Mesenchymal stem cell (in vitro differentiated cells and primary cell): ENCODE data around the gene PAX8.
"Not testable (repeated sequence)": the region's sequence is repeated elsewhere in the genome, so short reads cannot be mapped to it uniquely, and the experiment has no call there.

Experiments
- DNase-seq: peaks from one replicate; pipeline ENCODE4 v3.0.0-alpha.2; 2013
- H2AFZ ChIP-seq: one replicate; pipeline ENCODE4 v1.6.1; 2013; ENCODE audit warnings: low read depth, mild to moderate bottlenecking, control low read depth, inconsistent platforms, low read length, moderate library complexity
- H2AK5ac ChIP-seq: 2 replicates; pipeline ENCODE4 v1.6.1; 2013; ENCODE audit warnings: low read length, moderate library complexity, mild to moderate bottlenecking, inconsistent platforms; ENCODE audit not compliant: severe bottlenecking
- H2BK120ac ChIP-seq: one replicate; pipeline ENCODE4 v1.6.1; 2013; ENCODE audit warnings: low read depth, mild to moderate bottlenecking, inconsistent platforms, low read length, moderate library complexity
- H2BK12ac ChIP-seq, 2 experiments: one replicate each; pipeline ENCODE4 v1.6.1; 2013; ENCODE audit warnings: inconsistent platforms in 2 of 2, low read length in 2 of 2, mild to moderate bottlenecking in 2 of 2, moderate library complexity in 2 of 2, control low read depth in 1 of 2
- H2BK15ac ChIP-seq: one replicate; pipeline ENCODE4 v1.6.1; 2013; ENCODE audit warnings: mild to moderate bottlenecking, low read depth, inconsistent platforms; ENCODE audit not compliant: poor library complexity, severe bottlenecking
- H2BK5ac ChIP-seq: 2 replicates; pipeline ENCODE4 v1.6.1; 2013; ENCODE audit warnings: low read depth, mild to moderate bottlenecking, low read length, control low read depth, inconsistent platforms; ENCODE audit not compliant: poor library complexity, severe bottlenecking
- H3K14ac ChIP-seq, 2 experiments: one replicate each; pipeline ENCODE4 v1.6.1; 2013; ENCODE audit warnings: inconsistent platforms in 2 of 2, low read length in 2 of 2, control low read depth in 1 of 2, mild to moderate bottlenecking in 1 of 2, moderate library complexity in 1 of 2
- H3K18ac ChIP-seq, 2 experiments: one replicate each; pipeline ENCODE4 v1.6.1; 2013; ENCODE audit warnings: inconsistent platforms in 2 of 2, low read length in 2 of 2, control low read depth in 1 of 2, low read depth in 1 of 2, mild to moderate bottlenecking in 1 of 2
- H3K23ac ChIP-seq, 2 experiments: one replicate each; pipeline ENCODE4 v1.6.1; 2013; ENCODE audit warnings: inconsistent platforms in 2 of 2, low read length in 2 of 2, mild to moderate bottlenecking in 2 of 2, moderate library complexity in 2 of 2, control low read depth in 1 of 2
- H3K27ac ChIP-seq: 2 replicates; pipeline ENCODE4 v1.5.1; 2013; ENCODE audit warnings: mild to moderate bottlenecking, moderate library complexity, low read length, control low read depth, inconsistent platforms; ENCODE audit not compliant: poor library complexity, severe bottlenecking
- H3K27me3 ChIP-seq, 2 experiments: 2 replicates each; pipeline versions ENCODE4 v1.6.1 to v1.7.0; 2013; ENCODE audit warnings: low read length in 2 of 2, mild to moderate bottlenecking in 2 of 2, moderate library complexity in 2 of 2, control low read depth in 1 of 2, inconsistent platforms in 1 of 2; ENCODE audit not compliant: control insufficient read depth in 1 of 2, insufficient read depth in 1 of 2
- H3K36me3 ChIP-seq, 2 experiments: 2 replicates each; pipeline versions ENCODE4 v1.6.1 to v1.7.0; 2013; ENCODE audit warnings: low read length in 2 of 2, control low read depth in 1 of 2, inconsistent platforms in 1 of 2, low read depth in 1 of 2, mild to moderate bottlenecking in 1 of 2; ENCODE audit not compliant: insufficient read depth in 2 of 2, control insufficient read depth in 1 of 2
- H3K4ac ChIP-seq, 2 experiments: one replicate each; pipeline ENCODE4 v1.6.1; 2013; ENCODE audit warnings: inconsistent platforms in 2 of 2, low read length in 2 of 2, mild to moderate bottlenecking in 2 of 2, moderate library complexity in 2 of 2, control low read depth in 1 of 2, low read depth in 1 of 2
- H3K4me1 ChIP-seq: 2 replicates; pipeline ENCODE4 v1.6.1; 2013; ENCODE audit warnings: low read depth, low read length, control low read depth; ENCODE audit not compliant: control insufficient read depth, insufficient read depth
- H3K4me2 ChIP-seq: 2 replicates; pipeline ENCODE4 v1.6.1; 2013; ENCODE audit warnings: low read length, mild to moderate bottlenecking, inconsistent platforms; ENCODE audit not compliant: poor library complexity, severe bottlenecking
- H3K4me3 ChIP-seq, 2 experiments: 2 replicates each; pipeline versions ENCODE4 v1.5.1 to v1.7.0; 2013; ENCODE audit warnings: low read length in 2 of 2, mild to moderate bottlenecking in 2 of 2, control low read depth in 1 of 2, low read depth in 1 of 2; ENCODE audit not compliant: insufficient read depth in 1 of 2
- H3K79me1 ChIP-seq: replicated peaks from 2 replicates; pipeline ENCODE4 v1.6.1; 2013; ENCODE audit warnings: mild to moderate bottlenecking, control low read depth, low read length, inconsistent platforms; ENCODE audit not compliant: poor library complexity, severe bottlenecking
- H3K9ac ChIP-seq: 2 replicates; pipeline ENCODE4 v1.7.0; 2013; ENCODE audit warnings: mild to moderate bottlenecking, low read length, moderate library complexity
- H3K9me3 ChIP-seq: 2 replicates; pipeline ENCODE4 v1.7.0; 2013; ENCODE audit warnings: mild to moderate bottlenecking, low read length; ENCODE audit not compliant: control insufficient read depth
- H4K8ac ChIP-seq: one replicate; pipeline ENCODE4 v1.6.1; 2013; ENCODE audit warnings: inconsistent platforms, mild to moderate bottlenecking, low read length, moderate library complexity
- H4K91ac ChIP-seq: one replicate; pipeline ENCODE4 v1.6.1; 2013; ENCODE audit warnings: mild to moderate bottlenecking, low read length, inconsistent platforms
- WGBS: methylation state at CpG from one replicate; pipeline ENCODE4 v1.1.7; 2013; ENCODE audit warnings: mixed read lengths; 5-methylcytosine and 5-hydroxymethylcytosine counted together

The PAX8 gene

GRCh38 chr2:113305146-113305545 lies 26.4 kb upstream of the PAX8 start:
- no peak overlapping the region for H3K9ac ChIP-seq
- peaks cover 7% of the 10 kb centered on the region for H3K4me1 ChIP-seq
- H3K79me1 ChIP-seq = no peaks in the 10 kb centered on the region
- 91% methylated on average over 6 of the region's 6 CpGs for WGBS
- H3K23ac ChIP-seq = no peak overlapping the region
- no peak overlapping the region for H3K14ac ChIP-seq
- H3K18ac ChIP-seq = no peak overlapping the region
- no peak overlapping the region for H4K8ac ChIP-seq
- no peak overlapping the region for H2AFZ ChIP-seq
- H3K27ac ChIP-seq = no peak overlapping the region
- H3K4me3 ChIP-seq = no peak overlapping the region
- H3K9me3 ChIP-seq = no peaks in the 10 kb centered on the region
- H2AK5ac ChIP-seq = no peak overlapping the region
- H3K36me3 ChIP-seq = no peaks in the 10 kb centered on the region
- no peak overlapping the region for H2BK120ac ChIP-seq
- no peak overlapping the region for H3K4ac ChIP-seq
- H3K4me2 ChIP-seq = no peak overlapping the region
- no peak overlapping the region for H2BK5ac ChIP-seq
- H2BK15ac ChIP-seq = no peak overlapping the region
- no peaks in the 10 kb centered on the region for H3K27me3 ChIP-seq
- no peak for DNase-seq
- H2BK12ac ChIP-seq = no peak overlapping the region
- H4K91ac ChIP-seq = no peak overlapping the region

DNA sequence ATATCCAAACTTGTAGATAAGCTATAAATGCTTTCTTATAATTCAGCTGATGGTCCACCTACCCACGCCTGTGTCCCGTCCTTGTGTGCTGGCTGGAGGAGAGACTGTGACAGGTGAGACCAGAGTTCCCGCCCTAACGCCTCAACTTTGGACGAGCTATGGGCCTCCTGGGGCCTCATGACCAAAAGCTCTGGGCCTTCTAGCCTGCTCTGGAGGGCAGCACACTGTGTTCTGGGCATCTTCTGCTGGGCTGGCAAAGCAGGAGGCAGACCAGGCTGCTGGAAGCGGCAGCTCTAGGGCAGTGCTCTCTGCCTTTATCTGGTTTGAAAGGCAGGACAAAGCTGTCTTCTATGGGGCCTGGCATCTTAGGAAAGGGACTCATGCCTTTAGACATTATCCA lies 26.0 kb upstream of the PAX8 start:
- no peak overlapping the region for H3K9ac ChIP-seq
- H2BK5ac ChIP-seq = no peak overlapping the region
- H3K36me3 ChIP-seq = no peaks in the 10 kb centered on the region
- H3K79me1 ChIP-seq = no peaks in the 10 kb centered on the region
- no peak overlapping the region for H3K23ac ChIP-seq
- no peak overlapping the region for H3K14ac ChIP-seq
- no peak overlapping the region for H3K4ac ChIP-seq
- no peak overlapping the region for H2BK15ac ChIP-seq
- no peak overlapping the region for H3K18ac ChIP-seq
- H4K91ac ChIP-seq = no peak overlapping the region
- no peaks in the 10 kb centered on the region for H3K9me3 ChIP-seq
- DNase-seq = no peak
- no peak overlapping the region for H2BK120ac ChIP-seq
- H2BK12ac ChIP-seq = no peak overlapping the region
- 87% methylated on average over 6 of the region's 6 CpGs for WGBS
- H3K4me2 ChIP-seq = no peak overlapping the region
- no peak overlapping the region for H2AK5ac ChIP-seq
- no peaks in the 10 kb centered on the region for H3K27me3 ChIP-seq
- H3K4me1 ChIP-seq = peaks cover 3% of the 10 kb centered on the region
- H2AFZ ChIP-seq = no peak overlapping the region
- H4K8ac ChIP-seq = no peak overlapping the region
- H3K4me3 ChIP-seq = no peak overlapping the region
- no peak overlapping the region for H3K27ac ChIP-seq

GRCh38 chr2:113302216-113302980 lies 23.7 kb upstream of the PAX8 start:
- H3K27ac ChIP-seq, H3K9me3 ChIP-seq, H2BK5ac ChIP-seq, H4K8ac ChIP-seq, H2AK5ac ChIP-seq, H3K14ac ChIP-seq, H3K9ac ChIP-seq, H3K4me3 ChIP-seq, DNase-seq, H3K4me1 ChIP-seq, H2BK15ac ChIP-seq, H2BK12ac ChIP-seq, H4K91ac ChIP-seq, H3K4ac ChIP-seq, H2AFZ ChIP-seq, H3K4me2 ChIP-seq, H3K27me3 ChIP-seq, H3K36me3 ChIP-seq, H3K18ac ChIP-seq, H3K23ac ChIP-seq, H2BK120ac ChIP-seq, H3K79me1 ChIP-seq: not testable (repeated sequence)
- 84% methylated on average over 9 of the region's 9 CpGs for WGBS

DNA sequence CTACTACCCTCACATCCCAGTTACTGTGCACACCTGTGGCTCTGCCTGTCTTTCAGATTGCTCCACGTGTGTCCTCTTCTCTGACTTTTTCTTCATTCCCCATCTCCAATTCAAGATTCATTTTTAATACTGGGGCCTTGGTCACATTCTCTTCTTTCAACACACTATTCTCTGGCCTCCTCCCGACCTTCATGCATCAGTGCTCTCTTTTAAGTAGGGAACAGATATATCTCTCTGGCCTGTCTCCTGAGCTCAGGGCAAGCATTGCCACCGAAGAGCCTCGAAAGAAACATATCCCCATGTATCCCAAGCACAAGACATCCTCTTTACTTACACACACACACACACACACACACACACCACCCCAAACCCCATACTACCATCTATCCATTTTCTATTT lies 21.6 kb upstream of the PAX8 start:
- Histone ChIP-seq H2BK12ac (no peak overlapping the region), H3K4me1 (peaks cover 2% of the 10 kb centered on the region), H4K8ac (no peak overlapping the region), H3K9ac (no peak overlapping the region), H3K4me3 (no peak overlapping the region), H3K18ac (no peak overlapping the region), H3K4me2 (no peak overlapping the region), H2BK15ac (no peak overlapping the region), H3K23ac (no peak overlapping the region), H4K91ac (no peak overlapping the region), H3K4ac (no peak overlapping the region), H3K36me3 (no peaks in the 10 kb centered on the region), H3K79me1 (no peaks in the 10 kb centered on the region), H3K9me3 (no peaks in the 10 kb centered on the region), H3K27ac (no peak overlapping the region), H2BK5ac (no peak overlapping the region), H2AFZ (no peak overlapping the region), H2AK5ac (no peak overlapping the region), H3K14ac (no peak overlapping the region), H2BK120ac (no peak overlapping the region), H3K27me3 (no peaks in the 10 kb centered on the region)
- DNase-seq = no peak
- WGBS = 76% methylated on average over 4 of the region's 4 CpGs
